Ovary (tissue), 9 donors: ENCODE data around the gene MAP2K6. TPM values are rescaled to one million over a fixed set of nuclear protein-coding genes. Genes with fewer than 3 reads are reported as not detected.

Experiments used
- DNase-seq, 5 donors: peaks; one replicate each; pipeline ENCODE4 v3.0.0-alpha.2; 2019 to 2020
- H3K27ac ChIP-seq, 2 donors: fragments of 200-600 bp; one replicate each; pipeline versions ENCODE4 v1.5.1 to v1.8.0; 2019 to 2022
- H3K27me3 ChIP-seq: fragments of 200-600 bp; one replicate; pipeline ENCODE4 v1.8.0; 2022
- H3K36me3 ChIP-seq: fragments of 200-600 bp; sonication (generic); one replicate; pipeline ENCODE4 v1.5.1; 2019
- H3K4me1 ChIP-seq: one replicate; pipeline ENCODE4 v1.8.1; 2013; ENCODE audit warnings: mild to moderate bottlenecking, moderate library complexity; ENCODE audit not compliant: insufficient read depth
- H3K4me3 ChIP-seq: fragments of 200-600 bp; sonication (generic); one replicate; pipeline ENCODE4 v1.5.1; 2017
- H3K9me3 ChIP-seq, 2 donors: fragments of 200-600 bp in 1 of 2; sonication (generic) in 1 of 2; one replicate each; pipeline versions ENCODE4 v1.5.1 to v1.8.1; 2013 to 2019; ENCODE audit warnings: mild to moderate bottlenecking in 1 of 2, moderate library complexity in 1 of 2
- CTCF ChIP-seq, 3 donors: fragments of 450-650 bp in 2 of 3; fragments of 200-600 bp in 1 of 3; IDR thresholded peaks; one replicate each; pipeline versions ENCODE4 v1.5.1 to v1.8.0; 2016 to 2022; ENCODE audit warnings: antibody characterized with exemption in 3 of 3, mild to moderate bottlenecking in 1 of 3
- EP300 ChIP-seq: sonication (generic); formaldehyde crosslinking; IDR thresholded peaks from one replicate; pipeline ENCODE4 v1.6.1; 2017; ENCODE audit warnings: antibody characterized with exemption
- POLR2A ChIP-seq: fragments of 450-650 bp; IDR thresholded peaks from one replicate; pipeline ENCODE4 v1.6.1; 2017; ENCODE audit warnings: antibody characterized with exemption, mild to moderate bottlenecking, moderate library complexity
- WGBS, 3 donors: extraction: QIAGEN DNeasy Blood & Tissue Kit in 1 of 3; methylation state at CpG; one replicate each; pipeline versions ENCODE4 v1.1.5 to v1.1.7; 2013 to 2017; 5-methylcytosine and 5-hydroxymethylcytosine counted together
- intact Hi-C, 4 donors: fragments of 100-400 bp; cut with DNase I; formaldehyde crosslinking; loops; one replicate each; pipeline versions ENCODE4 v1.11.0 to v1.15.1; 2022 to 2023
- polyA plus RNA-seq, 2 donors: library from polyadenylated mRNA; stranded (reverse); fragments of 200-250 nt in 1 of 2; fragments of 350-450 nt in 1 of 2; fragmentation: Illumina TruSeq in 1 of 2; extraction: RNeasy Lipid Tissue Mini Kit (QIAGEN cat#74804) in 1 of 2; gene quantifications; one replicate each; pipeline ENCODE4 v1.2.3, GENCODE V29; 2013 to 2014
- total RNA-seq, 7 donors: library from RNA; depleted of rRNA in 2 of 7; stranded (reverse); fragments of >200 nt in 2 of 7; fragmentation: NEBNext Ultra II Directional in 3 of 7; extraction: Animal tissue kit (Norgen Biotek cat#: 25700) in 3 of 7; gene quantifications; one replicate each; pipeline versions ENCODE4 v1.1.0 to v1.2.4, GENCODE V29; 2016 to 2023
- donor health status: DM: no; HTN: no; CAD: no; lungs with moderate emphysema.
- donor health status: DM: no; HTN: no; CAD: no.
- donor health status: Bipolar disorder and iron deficiency.
- donor health status: DM: yes; HTN: yes; CAD: no.
- donor health status: DM: no; HTN: no; CAD: no.
- donor health status: DM: yes; HTN: yes; CAD: no.

MAP2K6 gene
- total and polyA plus RNA-seq, 9 donors: 1.0 to 8.4 (median 3.5) TPM

GRCh38 chr17:69473841-69474831, 59.6 kb downstream of the MAP2K6 start:
- WGBS, 3 donors: 60 to 69% (median 63%) methylated on average over 7 of the region's 7 CpGs
- Histone ChIP-seq H3K4me1 (no peaks in the 10 kb centered on the region), H3K27me3 (no peaks in the 10 kb centered on the region), H3K27ac (no peak overlapping the region), H3K4me3 (no peak overlapping the region), H3K9me3 (no peaks in the 10 kb centered on the region), H3K36me3 (no peaks in the 10 kb centered on the region)
- no peak for TF ChIP-seq EP300
- TF ChIP-seq POLR2A: no peak
- TF ChIP-seq CTCF (IDR thresholded peaks at IDR 0.05): no peak
- intact Hi-C loops: no loop called here
- DNase-seq: no peak

- no peaks in the 10 kb centered on the region for H3K4me1 ChIP-seq
- H3K4me3 ChIP-seq: no peak overlapping the region
- TF ChIP-seq POLR2A (no peak), CTCF (IDR thresholded peaks at IDR 0.05) (no peak), EP300 (no peak)
- intact Hi-C loops: no loop called here
- no peaks in the 10 kb centered on the region for H3K36me3 ChIP-seq
- 95 to 96% (median 96%) methylated on average over 6 of the region's 6 CpGs for WGBS, 3 donors
- H3K9me3 ChIP-seq: no peaks in the 10 kb centered on the region
- no peak overlapping the region for H3K27ac ChIP-seq
- DNase-seq: no peak
- no peaks in the 10 kb centered on the region for H3K27me3 ChIP-seq
Measured at GRCh38 chr17:69477204-69477902, 62.9 kb downstream of the MAP2K6 start.

GRCh38 chr17:69477903-69478266, 63.4 kb downstream of the MAP2K6 start:
- WGBS, 3 donors: 98 to 99% (median 98%) methylated on average over 4 of the region's 4 CpGs

More at GRCh38 chr17:69477903-69478266, 63.4 kb downstream of the MAP2K6 start:
- H3K4me1 ChIP-seq: no peaks in the 10 kb centered on the region
- no peak for DNase-seq
- H3K27me3 ChIP-seq: no peaks in the 10 kb centered on the region
- no peak overlapping the region for H3K4me3 ChIP-seq
- TF ChIP-seq EP300: no peak
- TF ChIP-seq POLR2A: no peak
- no peak for TF ChIP-seq CTCF (IDR thresholded peaks at IDR 0.05)
- H3K36me3 ChIP-seq: no peaks in the 10 kb centered on the region
- no peak overlapping the region for H3K27ac ChIP-seq
- no peaks in the 10 kb centered on the region for H3K9me3 ChIP-seq
- intact Hi-C loops: no loop called here
